ENCODE measurements around the gene UFSP2.

UFSP2 gene

DNA sequence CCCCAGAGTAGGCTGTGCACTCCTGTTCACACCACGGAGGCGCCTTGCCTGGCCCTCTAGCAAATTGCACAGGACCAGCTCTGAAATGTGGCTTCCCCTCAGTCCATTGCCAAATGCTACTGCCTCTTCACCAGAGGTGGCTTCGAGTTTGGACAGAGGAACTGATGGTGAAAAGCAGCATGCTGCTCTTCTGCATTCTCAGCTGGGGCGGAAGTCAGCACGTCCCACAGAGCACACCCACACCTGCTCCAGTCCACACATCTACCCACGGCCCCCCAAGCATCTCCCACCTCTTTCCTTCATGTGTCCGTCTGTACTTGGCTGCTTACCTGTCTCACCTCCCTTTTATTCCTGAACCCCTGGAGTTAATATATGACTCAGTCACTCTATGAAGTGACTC lies 73.6 kb downstream of the UFSP2 start:
- H3K4me1 ChIP-seq (ENCODE audit: control insufficient read depth, insufficient read depth, low read length, poor library complexity, severe bottlenecking): no peaks in the 10 kb centered on the region
- no peak overlapping the region for H3K27ac ChIP-seq (ENCODE audit: low read depth, low read length, severe bottlenecking)
- peaks cover 51% of the 10 kb centered on the region for H3K36me3 ChIP-seq (ENCODE audit: control insufficient read depth, insufficient read depth, low read length)
- no peaks in the 10 kb centered on the region for H3K9me3 ChIP-seq (ENCODE audit: control insufficient read depth, low read length)
- H3K4me3 ChIP-seq (ENCODE audit: extremely low read depth, insufficient read depth, low read length, poor library complexity, severe bottlenecking): no peak overlapping the region
- 93 to 99% methylated on average over 7 of the region's 7 CpGs for WGBS, 2 experiments (ENCODE audit: insufficient coverage in 2 of 2)

DNA sequence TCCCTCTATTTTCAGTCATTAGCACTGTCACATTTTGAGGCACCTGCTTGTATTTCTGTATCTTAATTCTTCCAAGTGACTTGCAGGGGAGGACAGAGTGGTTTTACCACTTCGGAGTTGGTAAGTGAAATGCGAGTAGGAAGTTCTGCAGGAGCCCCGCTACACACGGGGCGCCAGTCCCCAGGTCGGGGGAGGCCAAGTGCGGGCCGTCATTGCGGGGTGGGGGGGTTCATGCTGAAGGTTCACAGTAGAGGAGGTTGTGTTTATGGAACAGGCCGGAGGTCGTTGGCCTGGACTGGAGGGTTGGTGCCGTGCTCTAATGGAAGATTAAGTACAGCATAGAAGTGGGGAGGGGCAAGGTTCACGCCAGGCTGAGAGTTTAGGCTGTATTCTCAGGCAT lies 74.1 kb downstream of the UFSP2 start:
- H3K4me3 ChIP-seq (ENCODE audit: extremely low read depth, insufficient read depth, low read length, poor library complexity, severe bottlenecking): no peak overlapping the region
- H3K27ac ChIP-seq (ENCODE audit: low read depth, low read length, severe bottlenecking): no peak overlapping the region
- 83 to 84% methylated on average over 12 to 13 of the region's 13 CpGs for WGBS, 2 experiments (ENCODE audit: insufficient coverage in 2 of 2)
- no peaks in the 10 kb centered on the region for H3K4me1 ChIP-seq (ENCODE audit: control insufficient read depth, insufficient read depth, low read length, poor library complexity, severe bottlenecking)
- H3K9me3 ChIP-seq (ENCODE audit: control insufficient read depth, low read length): no peaks in the 10 kb centered on the region
- peaks cover 56% of the 10 kb centered on the region for H3K36me3 ChIP-seq (ENCODE audit: control insufficient read depth, insufficient read depth, low read length)

Measured in mesodermal cell (in vitro differentiated cells).